Fibroblast of lung (primary cell): Measurements from ENCODE around the gene TPMT. TPM values are rescaled to one million over a fixed set of nuclear protein-coding genes. Genes with fewer than 3 reads are reported as not detected.

Experiments used
- DNase-seq, 2 donors: peaks; one replicate each; pipeline versions ENCODE4 v3.0.0 to v3.0.0-alpha.2; 2010; ENCODE audit warnings: low read depth in 2 of 2
- H2AFZ ChIP-seq: 2 replicates; pipeline ENCODE4 v1.5.1; 2012; ENCODE audit warnings: low read length, control low read depth, inconsistent platforms
- H3K27ac ChIP-seq: 2 replicates; pipeline ENCODE4 v1.5.1; 2011; ENCODE audit warnings: low read length, control low read depth; ENCODE audit not compliant: insufficient read depth
- H3K27me3 ChIP-seq: 2 replicates; pipeline ENCODE4 v1.5.1; 2011; ENCODE audit warnings: mild to moderate bottlenecking, low read length; ENCODE audit not compliant: control insufficient read depth, insufficient read depth
- H3K36me3 ChIP-seq: 2 replicates; pipeline ENCODE4 v1.5.1; 2011; ENCODE audit warnings: low read length; ENCODE audit not compliant: control insufficient read depth, insufficient read depth
- H3K4me1 ChIP-seq: 2 replicates; pipeline ENCODE4 v1.5.1; 2011; ENCODE audit warnings: low read length; ENCODE audit not compliant: control insufficient read depth, insufficient read depth; ENCODE audit errors: extremely low read depth
- H3K4me2 ChIP-seq: 2 replicates; pipeline ENCODE4 v1.5.1; 2011; ENCODE audit warnings: low read length, control low read depth; ENCODE audit not compliant: insufficient read depth; ENCODE audit errors: extremely low read depth
- H3K4me3 ChIP-seq, 4 experiments: fragments of 200-600 bp in 1 of 4; sonication (generic) in 1 of 4; replicated peaks in 1 of 4; 2 replicates each; pipeline ENCODE4 v1.5.1; 2011 to 2016; ENCODE audit warnings: low read length in 4 of 4, low read depth in 3 of 4, mild to moderate bottlenecking in 3 of 4, control low read depth in 2 of 4, inconsistent platforms in 1 of 4, mixed read lengths in 1 of 4; ENCODE audit not compliant: insufficient read depth in 1 of 4; ENCODE audit errors: control extremely low read depth in 1 of 4
- H3K79me2 ChIP-seq: 2 replicates; pipeline ENCODE4 v1.5.1; 2012; ENCODE audit warnings: mild to moderate bottlenecking, low read length, inconsistent platforms; ENCODE audit not compliant: control insufficient read depth, insufficient read depth
- H3K9ac ChIP-seq: 2 replicates; pipeline ENCODE4 v1.5.1; 2011; ENCODE audit warnings: mild to moderate bottlenecking, low read length, control low read depth; ENCODE audit not compliant: insufficient read depth
- H3K9me3 ChIP-seq: 2 replicates; pipeline ENCODE4 v1.5.1; 2012; ENCODE audit warnings: low read depth, low read length; ENCODE audit not compliant: control insufficient read depth, insufficient read depth
- H4K20me1 ChIP-seq: 2 replicates; pipeline ENCODE4 v1.5.1; 2011; ENCODE audit warnings: low read length; ENCODE audit not compliant: control insufficient read depth, insufficient read depth; ENCODE audit errors: extremely low read depth
- CTCF ChIP-seq, 2 donors: IDR thresholded peaks in 1 of 2; conservative IDR thresholded peaks in 1 of 2; 1 replicate in 1 of 2; 2 replicates in 1 of 2; pipeline ENCODE4 v1.5.1; 2011 to 2012; ENCODE audit warnings: low read length in 2 of 2, control low read depth in 1 of 2, inconsistent platforms in 1 of 2, low read depth in 1 of 2, mild to moderate bottlenecking in 1 of 2
- EZH2 ChIP-seq: IDR thresholded peaks from 2 replicates; pipeline ENCODE4 v1.5.1; 2012; ENCODE audit warnings: low read length, control low read depth, mild to moderate bottlenecking; ENCODE audit errors: missing control alignments
- polyA plus RNA-seq, 2 donors: library from polyadenylated mRNA; depleted of rRNA in 1 of 2; stranded (reverse) in 1 of 2; unstranded in 1 of 2; fragments of >200 nt; gene quantifications; 2 replicates each; pipeline ENCODE4 v1.2.1, GENCODE V29; 2011 to 2012; ENCODE audit warnings: missing spikeins in 1 of 2
- total RNA-seq: library from RNA; depleted of rRNA; stranded (reverse); fragments of >200 nt; gene quantifications from 2 replicates; pipeline ENCODE4 v1.2.1, GENCODE V29; 2014

Gene TPMT
- total and polyA plus RNA-seq, 2 donors (not counting 1 experiment from before 2014, with no cell fraction given), result 17.5 to 20.2 TPM

GRCh38 chr6:18087396-18088165 lies 67.3 kb downstream of the TPMT start:
- Histone ChIP-seq H3K79me2 (no peaks in the 10 kb centered on the region), H2AFZ (no peak overlapping the region), H3K36me3 (no peaks in the 10 kb centered on the region), H3K27ac (no peak overlapping the region), H3K9me3 (no peaks in the 10 kb centered on the region), H3K27me3 (no peaks in the 10 kb centered on the region), H3K4me2 (no peak overlapping the region), H3K4me1 (no peaks in the 10 kb centered on the region), H3K9ac (no peak overlapping the region), H4K20me1 (no peaks in the 10 kb centered on the region), H3K4me3 (no peak overlapping the region)
- TF ChIP-seq CTCF (conservative IDR thresholded peaks at IDR 0.05 in 1 of 2, IDR thresholded peaks at IDR 0.05 in 1 of 2; ENCODE audit: low read depth in 1 of 2, low read length in 2 of 2), result no peak
- no peak for TF ChIP-seq EZH2
- no peak for DNase-seq

- Histone ChIP-seq H3K9me3 (no peaks in the 10 kb centered on the region), H4K20me1 (no peaks in the 10 kb centered on the region), H3K27me3 (no peaks in the 10 kb centered on the region), H3K27ac (no peak overlapping the region), H3K4me1 (no peaks in the 10 kb centered on the region), H2AFZ (no peak overlapping the region), H3K79me2 (no peaks in the 10 kb centered on the region), H3K9ac (no peak overlapping the region), H3K4me2 (no peak overlapping the region), H3K4me3 (no peak overlapping the region), H3K36me3 (no peaks in the 10 kb centered on the region)
- DNase-seq, result peak in 1 of 2 donors; percentile 11
- TF ChIP-seq EZH2 (no peak), CTCF (conservative IDR thresholded peaks at IDR 0.05 in 1 of 2, IDR thresholded peaks at IDR 0.05 in 1 of 2; ENCODE audit: low read depth in 1 of 2, low read length in 2 of 2) (no peak)
Observed at GRCh38 chr6:18081025-18081668, 73.7 kb downstream of the TPMT start.

GRCh38 chr6:18080544-18080943 lies 74.3 kb downstream of the TPMT start:
- TF ChIP-seq CTCF (conservative IDR thresholded peaks at IDR 0.05 in 1 of 2, IDR thresholded peaks at IDR 0.05 in 1 of 2; ENCODE audit: low read depth in 1 of 2, low read length in 2 of 2) (no peak), EZH2 (no peak)

More at GRCh38 chr6:18080544-18080943, 74.3 kb downstream of the TPMT start:
- H3K4me1 ChIP-seq, result no peaks in the 10 kb centered on the region
- H2AFZ ChIP-seq, result no peak overlapping the region
- no peaks in the 10 kb centered on the region for H3K36me3 ChIP-seq
- H3K9ac ChIP-seq, result no peak overlapping the region
- H3K27me3 ChIP-seq, result no peaks in the 10 kb centered on the region
- DNase-seq, result no peak
- no peaks in the 10 kb centered on the region for H4K20me1 ChIP-seq
- H3K27ac ChIP-seq, result no peak overlapping the region
- H3K4me3 ChIP-seq, result no peak overlapping the region
- no peak overlapping the region for H3K4me2 ChIP-seq
- H3K9me3 ChIP-seq, result no peaks in the 10 kb centered on the region
- no peaks in the 10 kb centered on the region for H3K79me2 ChIP-seq
